Hepatocyte (in vitro differentiated cells): ENCODE data around the gene CADPS2. TPM values are rescaled to one million over a fixed set of nuclear protein-coding genes. Genes with fewer than 3 reads are reported as not detected.

Experiments used
- DNase-seq: peaks from one replicate; pipeline ENCODE4 v3.0.0-alpha.2; 2016; ENCODE audit warnings: low spot score
- H2AFZ ChIP-seq: fragments of 200-600 bp; sonication (generic); 2 replicates; pipeline ENCODE4 v1.6.0; 2016; ENCODE audit warnings: antibody characterized with exemption, mild to moderate bottlenecking
- H3K27ac ChIP-seq: fragments of 200-600 bp; sonication (generic); 2 replicates; pipeline ENCODE4 v1.5.1; 2016; ENCODE audit warnings: mild to moderate bottlenecking
- H3K27me3 ChIP-seq: fragments of 200-600 bp; sonication (generic); 2 replicates; pipeline ENCODE4 v1.6.1; 2016
- H3K36me3 ChIP-seq: fragments of 200-600 bp; sonication (generic); replicated peaks from 2 replicates; pipeline ENCODE4 v1.5.1; 2016; ENCODE audit warnings: low read depth; ENCODE audit not compliant: insufficient read depth
- H3K4me1 ChIP-seq: fragments of 200-600 bp; sonication (generic); 2 replicates; pipeline ENCODE4 v1.5.1; 2016; ENCODE audit warnings: mild to moderate bottlenecking, moderate library complexity; ENCODE audit not compliant: insufficient read depth
- H3K4me2 ChIP-seq: fragments of 200-600 bp; sonication (generic); 2 replicates; pipeline ENCODE4 v1.6.0; 2016
- H3K4me3 ChIP-seq: fragments of 200-600 bp; sonication (generic); 2 replicates; pipeline ENCODE4 v1.5.1; 2016; ENCODE audit warnings: mild to moderate bottlenecking
- H3K79me2 ChIP-seq: fragments of 200-600 bp; sonication (generic); 2 replicates; pipeline ENCODE4 v1.6.0; 2017; ENCODE audit warnings: mild to moderate bottlenecking
- H3K9me2 ChIP-seq: fragments of 200-600 bp; sonication (generic); replicated peaks from 2 replicates; pipeline ENCODE4 v1.6.0; 2017; ENCODE audit warnings: mild to moderate bottlenecking; ENCODE audit not compliant: insufficient read depth
- H3K9me3 ChIP-seq: fragments of 200-600 bp; sonication (generic); 2 replicates; pipeline ENCODE4 v1.5.1; 2016; ENCODE audit warnings: low read depth, mild to moderate bottlenecking
- H4K20me1 ChIP-seq: fragments of 200-600 bp; sonication (generic); 2 replicates; pipeline ENCODE4 v1.6.0; 2016; ENCODE audit warnings: mild to moderate bottlenecking; ENCODE audit not compliant: insufficient read depth, poor library complexity, severe bottlenecking
- EZH2 ChIP-seq: fragments of 200-600 bp; sonication (generic); IDR thresholded peaks from 2 replicates; pipeline ENCODE4 v1.6.1; 2016; ENCODE audit warnings: antibody characterized with exemption, mild to moderate bottlenecking, borderline replicate concordance
- EZH2phosphoT487 ChIP-seq: fragments of 200-600 bp; sonication (generic); IDR thresholded peaks from one replicate; pipeline ENCODE4 v1.6.1; 2018; ENCODE audit warnings: antibody characterized with exemption, mild to moderate bottlenecking, low read depth, moderate library complexity; ENCODE audit not compliant: unreplicated experiment, severe bottlenecking
- WGBS: methylation state at CpG from one replicate; pipeline ENCODE4 v1.1.6; 2016; ENCODE audit warnings: low lambda C conversion rate; ENCODE audit errors: missing lambda C conversion rate; 5-methylcytosine and 5-hydroxymethylcytosine counted together
- polyA plus RNA-seq: library from polyadenylated mRNA; unstranded; fragments of >200 nt; fragmentation: Nextera tagmentation; extraction: Ambion mirVana; gene quantifications from 2 replicates; pipeline ENCODE4 v1.2.1, GENCODE V29; 2016
- total RNA-seq: library from RNA; depleted of rRNA; stranded (reverse); fragments of >200 nt; gene quantifications from 2 replicates; pipeline ENCODE4 v1.2.3, GENCODE V29; 2014
- TF ChIP-seq, protein P1 (sequence below): fragments of 200-600 bp; sonication (generic); IDR thresholded peaks from 2 replicates; pipeline ENCODE4 v1.5.1; 2016; ENCODE audit warnings: antibody characterized with exemption, mild to moderate bottlenecking; ENCODE audit not compliant: poor library complexity

The CADPS2 gene
- total and polyA plus RNA-seq, 2 experiments from 2014 or later: 15.7 to 37.4 TPM

DNA sequence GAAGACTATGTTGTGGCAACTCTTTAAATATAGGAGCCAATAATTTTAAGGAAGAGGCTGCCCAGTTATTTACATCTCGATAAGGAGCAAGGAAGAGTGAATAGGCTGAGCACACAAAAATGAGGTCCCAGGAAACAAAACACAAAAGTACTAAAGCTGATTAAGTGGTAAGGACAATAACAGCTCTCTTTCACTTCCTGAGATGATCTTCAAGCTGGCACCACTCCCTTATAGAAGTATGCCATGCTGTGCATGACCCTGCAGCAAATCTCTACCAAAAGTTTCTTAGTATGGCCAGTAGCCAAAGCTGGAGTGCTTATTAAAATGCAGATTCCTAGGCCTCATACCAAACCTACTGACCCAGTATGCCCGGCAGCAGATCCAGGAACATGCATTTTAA, 39.7 kb downstream of the CADPS2 start:
- H4K20me1 ChIP-seq: no peaks in the 10 kb centered on the region
- no peaks in the 10 kb centered on the region for H3K79me2 ChIP-seq
- H3K36me3 ChIP-seq: no peaks in the 10 kb centered on the region
- H3K4me3 ChIP-seq: no peak overlapping the region
- no peak overlapping the region for H3K27ac ChIP-seq
- H3K4me1 ChIP-seq: peaks cover 4% of the 10 kb centered on the region
- H3K9me2 ChIP-seq: peaks cover 3% of the 10 kb centered on the region
- H2AFZ ChIP-seq: no peak overlapping the region
- no peak for DNase-seq
- H3K27me3 ChIP-seq: no peaks in the 10 kb centered on the region
- no peak overlapping the region for H3K4me2 ChIP-seq
- no peak for TF ChIP-seq EZH2
- TF ChIP-seq, protein P1, sequence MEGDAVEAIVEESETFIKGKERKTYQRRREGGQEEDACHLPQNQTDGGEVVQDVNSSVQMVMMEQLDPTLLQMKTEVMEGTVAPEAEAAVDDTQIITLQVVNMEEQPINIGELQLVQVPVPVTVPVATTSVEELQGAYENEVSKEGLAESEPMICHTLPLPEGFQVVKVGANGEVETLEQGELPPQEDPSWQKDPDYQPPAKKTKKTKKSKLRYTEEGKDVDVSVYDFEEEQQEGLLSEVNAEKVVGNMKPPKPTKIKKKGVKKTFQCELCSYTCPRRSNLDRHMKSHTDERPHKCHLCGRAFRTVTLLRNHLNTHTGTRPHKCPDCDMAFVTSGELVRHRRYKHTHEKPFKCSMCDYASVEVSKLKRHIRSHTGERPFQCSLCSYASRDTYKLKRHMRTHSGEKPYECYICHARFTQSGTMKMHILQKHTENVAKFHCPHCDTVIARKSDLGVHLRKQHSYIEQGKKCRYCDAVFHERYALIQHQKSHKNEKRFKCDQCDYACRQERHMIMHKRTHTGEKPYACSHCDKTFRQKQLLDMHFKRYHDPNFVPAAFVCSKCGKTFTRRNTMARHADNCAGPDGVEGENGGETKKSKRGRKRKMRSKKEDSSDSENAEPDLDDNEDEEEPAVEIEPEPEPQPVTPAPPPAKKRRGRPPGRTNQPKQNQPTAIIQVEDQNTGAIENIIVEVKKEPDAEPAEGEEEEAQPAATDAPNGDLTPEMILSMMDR: no peak
- no peak for TF ChIP-seq EZH2phosphoT487
- 87% methylated on average over 2 of the region's 2 CpGs for WGBS
- H3K9me3 ChIP-seq: no peaks in the 10 kb centered on the region

DNA sequence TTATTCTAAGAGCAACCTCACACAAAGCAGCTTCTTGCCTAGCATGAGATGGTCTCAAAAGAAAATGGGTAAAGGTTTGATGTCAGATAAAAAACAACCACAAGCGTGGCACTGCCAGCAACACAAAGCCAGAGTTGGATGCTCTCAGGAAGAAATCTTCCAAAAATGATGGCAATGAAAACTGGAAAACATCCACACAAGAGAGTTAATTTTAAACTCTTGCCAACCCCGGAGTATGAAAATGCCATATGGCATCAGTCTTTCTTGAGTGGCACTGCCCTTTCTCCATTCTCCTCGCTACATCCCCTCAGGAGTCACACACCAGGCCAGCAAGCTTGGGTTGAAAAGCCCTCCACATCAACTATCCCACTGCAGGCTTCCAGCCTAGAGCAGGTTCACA, 41.0 kb downstream of the CADPS2 start:
- Histone ChIP-seq H3K4me2 (no peak overlapping the region), H2AFZ (no peak overlapping the region), H3K9me3 (no peaks in the 10 kb centered on the region), H3K4me1 (peaks cover 4% of the 10 kb centered on the region), H4K20me1 (no peaks in the 10 kb centered on the region), H3K4me3 (no peak overlapping the region), H3K27me3 (no peaks in the 10 kb centered on the region), H3K9me2 (peaks cover 3% of the 10 kb centered on the region), H3K36me3 (no peaks in the 10 kb centered on the region), H3K79me2 (no peaks in the 10 kb centered on the region), H3K27ac (no peak overlapping the region)
- WGBS: 91% methylated on average over 3 of the region's 3 CpGs
- TF ChIP-seq EZH2phosphoT487 (no peak), EZH2 (no peak)
- TF ChIP-seq, protein P1: no peak
- no peak for DNase-seq

DNA sequence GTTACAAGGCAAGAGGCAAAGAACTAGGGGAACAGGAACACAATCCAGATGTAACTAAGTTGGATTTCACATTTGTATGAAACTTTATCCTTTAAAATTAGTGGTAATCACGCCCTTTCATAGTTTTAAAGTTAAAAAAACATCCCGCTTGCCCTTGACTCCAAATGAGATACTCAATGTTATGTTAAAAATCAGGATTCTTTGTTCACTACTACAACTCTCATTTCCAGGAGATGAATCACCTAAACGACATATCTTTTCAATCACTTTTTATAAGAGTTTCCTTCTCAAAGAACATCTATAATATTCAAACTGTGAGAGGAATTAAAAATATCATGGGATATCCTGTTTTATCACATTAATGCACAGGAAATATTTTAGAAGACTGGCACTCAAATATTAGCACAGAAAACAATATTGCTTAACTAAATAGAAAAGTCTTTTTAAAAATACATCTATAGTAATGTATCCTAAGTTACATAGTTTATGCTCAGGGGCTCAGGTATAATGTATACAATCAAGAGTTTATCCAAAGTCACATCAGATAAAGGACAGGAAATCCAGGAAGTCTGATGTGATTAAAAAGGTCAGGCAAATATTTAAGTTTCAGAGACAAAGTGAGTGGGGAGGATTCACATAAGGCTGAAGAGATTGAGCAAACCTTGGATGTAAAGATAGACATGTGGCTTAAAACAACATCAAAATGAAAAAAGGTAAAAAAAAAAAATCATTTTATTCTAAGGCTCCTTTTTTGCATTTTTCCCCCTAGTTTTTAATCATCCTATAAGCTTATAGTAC, 41.9 kb downstream of the CADPS2 start:
- 84% methylated on average over 3 of the region's 3 CpGs for WGBS
- no peaks in the 10 kb centered on the region for H3K9me3 ChIP-seq
- no peak overlapping the region for H3K27ac ChIP-seq

More for the DNA sequence above, 41.9 kb downstream of the CADPS2 start:
- no peaks in the 10 kb centered on the region for H3K27me3 ChIP-seq
- peaks cover 3% of the 10 kb centered on the region for H3K9me2 ChIP-seq
- no peaks in the 10 kb centered on the region for H3K36me3 ChIP-seq
- no peak overlapping the region for H3K4me3 ChIP-seq
- TF ChIP-seq, protein P1: no peak
- TF ChIP-seq EZH2phosphoT487 (no peak), EZH2 (no peak)
- DNase-seq: no peak
- no peaks in the 10 kb centered on the region for H4K20me1 ChIP-seq
- H3K4me1 ChIP-seq: peaks cover 3% of the 10 kb centered on the region
- no peak overlapping the region for H2AFZ ChIP-seq
- H3K4me2 ChIP-seq: no peak overlapping the region
- H3K79me2 ChIP-seq: no peaks in the 10 kb centered on the region
